Stimulated activated CD4-positive, alpha-beta T cell treated with anti-CD3 and anti-CD28 coated beads, Interleukin-15, amount 100 ng/mL, for 24 hours (primary cell): ENCODE measurements around the gene PXDN.

Source experiments
- DNase-seq: peaks from one replicate; pipeline ENCODE4 v3.0.0-alpha.2; 2020

Gene PXDN

DNA sequence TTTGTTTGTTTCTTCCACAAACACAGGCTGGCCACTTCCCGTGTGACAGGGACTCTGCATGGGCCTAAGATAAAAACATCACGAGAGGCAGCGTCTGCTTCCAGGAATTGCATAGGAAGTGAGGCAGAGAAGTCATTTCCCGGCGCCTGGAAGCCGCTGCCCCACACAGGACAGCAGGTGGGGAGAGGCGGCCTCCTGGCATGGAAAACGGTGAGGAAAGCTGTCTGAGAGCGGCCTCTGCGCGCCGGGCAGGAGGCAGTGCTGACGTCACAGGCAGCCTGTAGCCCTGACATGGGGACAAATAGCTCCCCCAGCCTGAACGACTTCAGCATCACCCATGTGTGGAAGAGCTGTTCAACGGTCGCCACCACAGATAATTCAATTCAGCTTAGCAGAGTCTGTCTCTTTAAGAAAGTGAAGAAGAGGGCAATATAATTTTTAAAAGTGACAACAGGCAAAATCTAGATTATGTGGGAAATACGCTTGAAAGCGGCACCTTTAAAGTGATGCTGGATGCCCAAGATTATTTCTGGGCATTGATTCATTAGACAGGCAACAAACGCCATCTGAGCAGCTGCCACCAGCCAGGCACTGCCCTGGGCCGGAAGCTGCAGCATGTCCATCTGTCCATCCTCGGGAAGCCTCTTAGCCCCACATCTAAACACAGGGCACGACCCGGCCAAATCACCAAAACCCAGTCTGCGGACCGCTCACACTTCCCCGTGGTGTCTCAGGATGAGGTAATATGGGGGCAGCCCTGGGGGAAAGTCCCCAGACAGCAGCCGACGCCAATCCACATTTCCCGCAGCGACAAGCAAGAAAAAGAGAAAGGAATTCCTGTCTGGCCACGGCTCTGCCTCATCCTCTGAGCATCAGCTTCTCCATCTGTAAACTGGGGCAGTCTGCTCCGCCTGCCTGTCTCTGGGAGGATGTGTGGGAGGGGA lies 138.9 kb downstream of the PXDN start:
- peak; percentile 14 for DNase-seq

DNA sequence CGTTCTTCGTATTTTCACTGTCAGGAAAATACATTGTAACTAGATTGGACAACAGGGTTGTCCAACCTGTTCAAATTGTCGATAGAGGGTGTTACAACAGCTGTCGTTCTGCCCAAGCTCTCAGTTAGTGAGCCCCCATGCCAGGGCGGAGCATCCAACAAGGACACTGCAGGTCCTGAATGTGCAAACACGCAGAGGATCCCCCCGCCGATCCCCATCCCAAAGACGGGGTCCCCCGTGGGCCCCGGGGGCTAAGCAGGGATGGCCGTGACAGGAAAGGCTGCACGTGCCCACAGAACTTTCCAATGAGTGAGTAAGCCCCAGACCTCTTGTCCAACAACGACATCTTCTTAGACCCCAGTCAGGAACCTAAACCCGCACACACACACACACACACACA lies 140.8 kb downstream of the PXDN start:
- DNase-seq, result no peak

DNA sequence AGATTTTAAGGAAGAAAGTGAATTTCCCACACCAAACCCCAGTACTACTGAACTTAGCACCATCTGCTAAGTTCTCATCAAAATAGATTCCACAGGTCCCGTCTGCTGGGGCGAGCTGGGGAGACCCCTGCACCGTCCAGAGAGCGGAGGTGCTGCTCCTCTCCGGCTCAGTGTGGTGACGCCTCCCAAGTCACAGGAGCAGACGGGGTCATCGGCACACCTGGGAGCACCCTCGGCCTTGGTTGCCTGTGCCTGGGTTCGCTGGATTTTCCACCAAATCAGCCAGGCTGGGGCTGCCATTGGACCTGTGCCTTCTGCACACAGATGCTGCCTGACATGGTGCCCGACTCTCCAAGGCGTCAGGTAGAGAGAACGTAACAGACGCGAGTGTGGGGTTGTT lies 141.3 kb downstream of the PXDN start:
- no peak for DNase-seq

DNA sequence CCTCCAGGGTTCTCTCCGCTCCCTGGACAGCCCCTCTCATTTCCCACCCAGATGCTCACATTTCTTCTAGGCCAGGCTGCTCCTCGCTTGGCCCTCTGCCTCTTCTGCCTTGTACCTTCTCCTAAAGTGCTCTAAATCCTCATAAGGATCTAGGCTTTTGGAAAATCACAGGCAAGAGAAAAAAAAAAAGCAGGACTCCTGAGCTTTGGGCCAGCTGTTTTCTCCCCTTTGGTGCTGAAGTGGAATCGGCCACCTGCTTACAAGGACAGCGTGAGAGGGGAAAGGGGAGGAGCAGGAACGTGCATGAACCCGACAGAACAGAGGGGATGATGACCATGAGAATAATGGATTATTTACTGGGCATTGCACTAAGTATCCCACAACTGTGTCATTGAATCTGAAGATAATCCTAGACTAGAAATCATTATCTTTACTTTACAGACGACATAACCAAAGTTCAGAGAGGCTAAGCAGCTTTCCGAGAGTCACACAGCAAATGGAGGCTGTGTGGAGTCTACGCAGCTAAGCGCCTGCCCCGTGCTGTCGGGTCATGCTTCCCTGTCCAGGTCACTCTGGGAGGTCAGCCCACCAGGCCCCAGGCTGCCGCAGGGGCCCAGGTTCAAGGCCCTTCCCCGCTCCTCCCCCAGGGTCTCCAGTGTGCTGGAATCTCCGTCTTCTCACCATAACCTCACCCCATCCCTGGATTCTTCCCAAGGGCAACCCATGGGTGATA lies 141.9 kb downstream of the PXDN start:
- DNase-seq, result no peak

DNA sequence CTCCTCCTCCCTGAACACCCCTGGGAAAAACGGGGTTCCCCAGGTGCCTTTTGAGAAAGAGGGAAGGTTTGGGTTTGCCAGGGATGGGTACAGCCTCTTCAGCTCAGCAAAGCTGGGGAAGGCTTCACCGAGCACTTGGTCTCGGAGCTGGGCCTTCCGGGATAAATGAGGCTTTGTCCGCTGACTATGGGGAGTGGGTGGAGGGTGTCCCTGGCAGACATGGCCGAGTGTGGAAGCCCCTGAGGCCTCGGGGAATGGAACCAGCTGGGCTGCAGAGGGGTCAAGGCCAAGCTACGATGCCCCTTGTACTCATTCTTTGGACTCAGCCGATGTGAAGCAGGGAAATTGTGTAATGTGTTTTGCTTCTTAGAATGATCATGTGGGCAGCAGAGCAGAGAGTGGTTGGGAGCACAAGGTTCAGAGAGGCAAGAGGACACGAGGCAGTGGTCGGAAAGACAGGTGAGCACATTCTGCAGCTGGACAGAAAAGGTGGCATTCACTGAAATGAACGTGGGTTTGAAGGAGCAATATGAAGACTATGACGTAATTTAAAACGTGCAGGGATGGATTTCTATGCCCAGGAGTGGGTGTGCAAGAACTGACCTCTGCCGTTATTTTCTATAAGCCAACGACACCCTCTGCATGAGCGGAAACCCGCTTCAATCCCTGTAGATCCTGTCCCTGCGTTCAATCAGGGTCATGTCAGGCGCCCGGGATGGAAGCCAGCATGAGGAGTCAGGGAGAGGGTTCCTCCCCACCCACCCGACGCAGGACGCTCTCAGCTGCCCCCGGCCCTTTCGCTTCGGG lies 142.6 kb downstream of the PXDN start:
- no peak for DNase-seq

DNA sequence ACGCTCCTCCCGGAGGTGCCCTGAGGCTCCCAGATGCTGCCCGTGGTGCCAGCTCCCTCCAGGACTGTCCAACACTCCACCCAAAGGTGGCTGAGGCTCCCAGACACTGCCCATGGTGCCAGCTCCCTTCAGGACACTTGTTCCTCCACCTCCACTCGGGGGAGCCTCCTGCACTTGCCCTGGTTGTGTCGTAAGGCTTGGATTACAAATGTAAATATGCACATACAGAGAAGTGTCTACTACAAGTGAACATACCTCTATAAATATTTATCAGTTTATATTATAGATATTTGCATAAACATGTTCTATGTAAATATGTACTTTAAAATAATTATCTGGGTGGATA lies 143.3 kb downstream of the PXDN start:
- DNase-seq, result no peak

DNA sequence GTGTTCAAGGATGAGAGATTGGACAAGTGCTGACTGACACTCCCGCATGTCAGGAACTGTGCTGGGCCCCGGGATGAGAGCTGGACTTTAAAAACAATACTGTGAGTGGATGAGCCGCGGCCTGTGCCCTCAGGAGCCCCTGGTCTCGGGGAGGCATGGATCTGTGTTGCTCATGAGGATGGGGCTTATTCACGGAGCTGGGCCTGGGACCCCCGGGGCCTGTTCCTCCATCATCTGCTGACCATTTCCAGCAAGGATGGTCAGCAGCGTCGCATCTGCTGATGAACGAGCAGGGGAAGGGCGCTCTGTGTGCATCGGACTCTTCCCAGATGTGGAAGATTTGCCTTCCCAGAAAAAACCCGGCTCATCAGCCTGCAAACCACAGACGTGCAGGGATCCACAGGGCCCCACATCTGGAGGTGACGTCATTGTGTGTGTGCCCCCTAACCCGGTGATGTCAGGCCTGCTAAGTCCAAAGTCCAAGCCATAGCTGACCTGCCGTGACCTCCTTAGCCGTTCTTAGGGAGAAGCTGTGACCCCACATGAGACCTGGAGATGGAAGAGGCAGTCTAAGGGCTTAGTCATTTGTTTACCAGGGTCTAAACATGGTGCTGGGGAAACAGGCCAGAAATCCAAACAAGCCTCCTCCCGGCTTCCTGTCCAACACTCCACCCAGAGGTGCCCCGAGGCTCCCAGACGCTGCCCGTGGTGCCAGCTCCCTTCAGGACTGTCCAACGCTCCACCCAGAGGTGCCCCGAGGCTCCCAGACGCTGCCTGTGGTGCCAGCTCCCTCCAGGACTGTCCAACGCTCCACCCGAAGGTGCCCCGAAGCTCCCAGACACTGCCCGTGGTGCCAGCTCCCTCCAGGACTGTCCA lies 143.9 kb downstream of the PXDN start:
- DNase-seq, result no peak

DNA sequence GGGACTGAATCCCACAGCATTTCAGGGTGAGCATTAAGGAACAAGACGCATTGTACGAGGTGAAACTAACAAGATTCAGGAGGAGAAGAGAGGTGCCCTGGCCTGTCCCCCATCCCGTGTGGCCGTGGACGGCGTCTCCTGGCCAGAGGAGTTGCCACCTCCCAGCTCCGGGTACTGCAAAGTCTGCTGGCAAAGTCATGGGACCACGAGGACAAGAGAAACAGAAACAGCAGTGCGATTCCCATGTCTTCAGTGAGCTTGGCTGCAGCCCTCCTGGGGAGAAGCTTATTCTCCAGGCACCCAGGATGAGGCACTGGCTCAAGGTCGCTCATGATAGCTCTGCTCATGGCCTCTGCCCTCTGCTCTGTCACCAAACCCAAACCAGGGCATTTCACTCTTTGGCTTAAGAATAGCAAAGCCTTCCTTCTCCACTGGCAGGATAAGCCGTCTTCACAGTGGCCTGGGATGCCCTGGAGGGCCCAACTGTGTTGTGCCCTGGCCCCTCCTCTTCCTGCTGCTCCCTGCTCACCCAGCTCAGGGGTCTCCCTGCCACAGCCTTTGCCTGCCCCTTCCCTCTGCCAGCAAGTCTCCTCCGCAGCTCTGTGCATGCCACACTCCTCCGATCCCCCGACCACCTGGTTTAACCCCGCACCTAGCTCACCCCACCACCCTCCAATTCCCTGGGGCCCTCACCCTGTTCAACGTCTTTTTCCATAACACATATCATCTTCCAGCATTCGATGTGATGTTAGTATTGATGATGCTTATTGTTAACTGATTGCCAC lies 144.8 kb downstream of the PXDN start:
- DNase-seq, result no peak

DNA sequence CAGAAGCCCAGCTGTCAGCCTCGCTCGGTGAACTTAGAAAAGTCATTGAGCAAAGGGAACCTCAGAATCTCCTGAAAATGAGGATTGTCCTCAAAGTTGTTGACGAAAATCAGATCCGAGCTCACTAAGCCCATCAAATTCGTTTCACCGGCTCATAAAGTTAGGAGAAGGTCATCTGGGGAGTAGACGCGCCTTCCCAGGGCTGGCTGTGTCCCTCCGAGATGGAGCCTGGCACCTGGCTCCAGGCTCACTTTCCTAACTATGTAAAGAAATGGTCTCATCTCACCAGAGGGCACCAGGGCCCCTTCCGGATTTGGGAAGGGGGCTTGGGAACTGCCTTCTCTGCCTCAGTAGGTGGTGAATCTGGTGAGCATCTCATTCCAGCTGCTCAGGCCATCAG lies 145.5 kb downstream of the PXDN start:
- DNase-seq, result no peak

DNA sequence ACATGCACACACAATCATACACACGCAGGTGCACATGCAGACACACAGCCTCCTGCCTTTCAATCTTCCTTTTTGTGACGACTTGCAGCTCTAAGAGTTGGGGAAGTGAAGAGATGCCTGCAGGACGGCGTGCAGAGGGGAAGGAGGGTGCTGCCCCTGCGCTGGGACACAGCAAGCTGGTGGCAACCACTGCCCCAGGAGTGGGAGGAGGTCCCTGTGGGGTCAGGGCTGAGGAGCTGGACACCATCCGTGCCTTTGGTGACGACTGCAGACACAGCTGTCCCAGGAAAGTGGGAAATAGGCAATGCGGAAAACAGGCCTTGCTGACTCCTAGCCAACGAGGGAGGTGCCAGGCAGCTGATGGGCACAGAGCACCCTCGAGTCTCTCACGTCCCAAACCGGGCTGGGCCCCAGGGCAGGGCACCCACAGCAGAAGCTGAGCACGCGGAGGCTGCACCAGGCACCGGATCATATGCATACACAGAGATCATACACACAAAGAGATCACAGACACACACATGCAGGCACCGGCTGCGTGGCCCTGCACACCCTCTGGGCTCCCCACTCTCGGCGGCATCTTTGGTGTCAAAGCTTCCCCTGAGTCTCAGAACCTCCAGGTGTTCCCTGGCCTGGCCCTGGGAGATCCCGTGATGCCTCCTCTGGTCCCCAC lies 146.1 kb downstream of the PXDN start:
- DNase-seq, result no peak

DNA sequence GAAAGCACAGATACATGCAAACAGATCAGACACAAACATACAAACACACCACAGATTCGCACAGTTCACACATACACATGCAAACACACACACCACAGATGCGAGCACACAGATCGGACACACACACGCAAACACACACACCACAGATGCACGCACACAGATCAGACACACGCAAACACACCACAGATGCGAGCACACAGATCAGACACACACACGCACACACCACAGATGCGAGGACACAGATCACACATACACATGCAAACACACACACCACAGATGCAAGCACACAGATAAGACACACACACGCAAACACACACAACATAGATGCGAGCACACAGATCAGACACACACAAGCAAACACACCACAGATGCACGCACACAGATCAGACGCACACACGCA lies 149.0 kb downstream of the PXDN start:
- DNase-seq, result no peak

DNA sequence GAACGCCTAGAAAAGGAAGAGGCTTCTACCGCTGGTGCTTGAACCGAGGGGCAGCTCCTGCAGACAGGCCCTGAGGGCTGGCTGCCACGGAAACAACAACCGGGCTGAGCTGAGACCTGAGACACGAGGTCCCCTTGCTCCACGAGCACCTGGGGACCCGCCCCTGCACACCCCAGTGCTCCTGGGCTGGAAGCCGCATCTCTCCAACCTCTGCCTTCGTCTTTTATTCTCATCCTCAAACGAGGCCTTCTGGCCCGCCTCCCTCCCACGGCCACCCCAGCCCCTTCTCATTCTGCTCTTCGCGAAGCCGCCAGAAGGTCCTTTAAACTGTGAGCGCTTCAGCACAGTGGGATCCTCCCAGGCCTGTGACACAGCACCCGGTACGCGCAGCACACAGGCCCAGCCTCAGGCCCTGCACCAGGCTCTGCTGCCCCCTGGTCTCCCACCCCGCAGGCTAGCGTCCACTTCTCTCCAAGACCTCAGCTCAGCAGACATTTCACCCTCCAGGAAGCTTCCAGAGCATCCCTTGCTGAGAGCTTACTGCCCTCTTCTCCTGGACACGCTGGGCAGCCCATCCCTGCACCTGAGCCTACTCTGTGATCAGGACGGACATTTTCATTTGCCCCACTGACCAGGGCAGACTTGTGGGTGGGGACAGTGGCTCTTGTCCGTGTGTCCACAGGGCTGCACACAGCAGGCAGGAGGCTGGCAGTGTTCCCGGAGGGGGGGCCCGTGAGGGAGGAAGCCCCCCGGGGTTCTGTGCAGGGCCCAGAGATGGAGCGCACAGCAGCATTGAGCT lies 149.7 kb downstream of the PXDN start:
- DNase-seq, result no peak

DNA sequence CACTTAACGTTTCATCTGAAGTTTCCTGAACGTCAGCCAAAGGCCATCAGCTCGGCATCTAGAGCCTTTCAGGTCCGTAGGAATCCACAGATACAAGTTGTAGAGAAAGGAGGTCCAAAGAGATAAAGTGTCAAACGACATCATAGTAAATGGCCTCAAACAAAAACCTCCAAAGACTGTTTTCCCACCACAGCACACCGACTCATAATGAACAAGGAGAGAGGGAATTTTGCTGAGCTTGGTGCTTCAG lies 150.3 kb downstream of the PXDN start:
- no peak for DNase-seq

DNA sequence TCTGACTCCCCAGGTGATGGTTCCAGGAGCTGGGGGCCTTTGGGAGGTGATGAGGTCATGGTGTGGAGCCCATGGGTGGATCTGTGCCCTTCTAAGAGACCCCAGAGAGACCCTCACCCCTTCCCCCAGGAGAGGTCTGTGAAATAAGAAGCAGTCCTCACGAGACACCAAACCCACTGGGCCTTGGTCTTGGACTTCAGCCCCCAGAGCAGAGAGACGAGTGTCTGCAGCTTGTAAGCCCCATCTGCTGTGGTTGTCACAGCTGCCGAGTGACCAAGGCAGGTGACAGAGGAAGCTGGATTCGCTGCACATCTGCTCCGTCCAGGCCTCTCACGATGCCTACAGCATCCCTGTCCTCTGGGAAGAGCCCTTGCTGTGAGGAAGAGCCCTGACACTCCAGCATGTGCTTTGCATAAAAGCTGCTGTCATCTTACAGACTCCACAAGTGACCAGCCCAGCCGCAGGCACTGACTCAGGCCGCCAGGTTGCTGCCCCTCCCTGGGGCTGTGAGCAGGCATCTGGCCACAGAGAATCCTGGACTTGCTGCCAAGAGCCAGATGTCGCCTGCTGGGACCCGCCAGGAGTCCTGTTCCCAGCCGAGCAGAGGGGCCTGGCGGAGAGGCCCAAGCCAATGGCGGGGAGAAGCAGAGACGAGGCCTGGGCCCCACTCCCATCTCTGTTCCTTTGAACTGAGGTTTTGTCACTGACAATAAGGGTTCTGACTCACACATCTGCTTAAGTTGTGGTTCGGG lies 150.8 kb downstream of the PXDN start:
- DNase-seq, result no peak

DNA sequence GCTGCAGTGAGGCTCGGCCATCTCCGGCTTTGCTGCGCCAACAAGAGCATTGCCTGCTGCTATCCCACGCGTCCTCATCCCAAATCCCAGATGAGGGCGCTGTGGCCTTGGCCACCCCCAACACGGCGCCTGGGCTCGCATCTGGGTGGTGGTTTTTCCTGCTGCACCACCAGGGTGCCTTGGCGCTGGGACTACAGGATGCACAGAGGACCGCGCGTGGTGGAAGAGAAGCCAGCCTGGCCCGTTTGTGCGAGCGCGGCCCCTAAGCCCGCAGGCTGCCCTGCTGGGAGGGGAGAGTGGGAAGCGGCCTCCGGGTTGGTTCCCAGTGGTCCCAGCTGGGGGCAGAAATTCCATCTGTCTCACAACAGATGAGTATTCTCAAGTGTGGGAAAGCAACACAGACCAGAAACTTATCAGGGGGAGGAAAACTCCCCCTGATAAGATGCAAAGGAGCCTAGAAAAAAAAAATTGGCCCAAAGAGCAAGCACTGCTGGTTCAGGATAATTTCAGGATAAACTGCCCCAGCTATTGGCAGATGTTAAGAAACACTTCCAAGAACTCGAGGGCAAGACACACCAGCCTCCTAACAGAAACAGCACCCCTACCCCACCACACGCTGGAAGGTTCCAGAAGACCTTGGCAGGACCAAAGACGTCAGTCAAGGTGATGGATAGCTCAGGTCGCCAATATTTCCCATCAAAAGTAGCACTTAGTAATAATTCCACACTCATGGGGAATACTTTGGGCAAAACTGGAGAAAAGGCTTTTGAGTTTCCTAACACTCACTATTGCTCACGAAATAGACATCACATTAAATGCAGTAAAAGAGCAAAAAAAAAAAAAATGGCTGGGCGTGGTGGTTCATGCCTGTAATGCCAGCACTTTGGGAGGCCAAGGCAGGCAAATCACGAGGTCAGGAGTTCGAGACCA lies 152.1 kb downstream of the PXDN start:
- no peak for DNase-seq

DNA sequence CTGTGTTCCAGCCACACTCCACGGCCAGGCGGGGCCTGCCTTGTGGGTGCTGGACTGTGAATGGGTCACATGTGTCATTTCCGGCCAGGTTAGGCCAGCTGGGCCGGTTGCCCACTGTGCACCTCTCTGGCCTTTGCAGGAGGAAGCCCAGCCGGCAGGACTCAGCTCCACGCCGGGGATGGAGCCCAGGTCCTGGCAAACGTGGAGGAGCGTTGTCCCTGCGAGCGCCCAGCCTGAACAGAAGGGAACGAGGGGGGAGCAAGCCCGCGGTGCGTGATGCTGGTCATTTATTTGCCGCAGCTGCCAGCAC lies 152.9 kb downstream of the PXDN start:
- no peak for DNase-seq

DNA sequence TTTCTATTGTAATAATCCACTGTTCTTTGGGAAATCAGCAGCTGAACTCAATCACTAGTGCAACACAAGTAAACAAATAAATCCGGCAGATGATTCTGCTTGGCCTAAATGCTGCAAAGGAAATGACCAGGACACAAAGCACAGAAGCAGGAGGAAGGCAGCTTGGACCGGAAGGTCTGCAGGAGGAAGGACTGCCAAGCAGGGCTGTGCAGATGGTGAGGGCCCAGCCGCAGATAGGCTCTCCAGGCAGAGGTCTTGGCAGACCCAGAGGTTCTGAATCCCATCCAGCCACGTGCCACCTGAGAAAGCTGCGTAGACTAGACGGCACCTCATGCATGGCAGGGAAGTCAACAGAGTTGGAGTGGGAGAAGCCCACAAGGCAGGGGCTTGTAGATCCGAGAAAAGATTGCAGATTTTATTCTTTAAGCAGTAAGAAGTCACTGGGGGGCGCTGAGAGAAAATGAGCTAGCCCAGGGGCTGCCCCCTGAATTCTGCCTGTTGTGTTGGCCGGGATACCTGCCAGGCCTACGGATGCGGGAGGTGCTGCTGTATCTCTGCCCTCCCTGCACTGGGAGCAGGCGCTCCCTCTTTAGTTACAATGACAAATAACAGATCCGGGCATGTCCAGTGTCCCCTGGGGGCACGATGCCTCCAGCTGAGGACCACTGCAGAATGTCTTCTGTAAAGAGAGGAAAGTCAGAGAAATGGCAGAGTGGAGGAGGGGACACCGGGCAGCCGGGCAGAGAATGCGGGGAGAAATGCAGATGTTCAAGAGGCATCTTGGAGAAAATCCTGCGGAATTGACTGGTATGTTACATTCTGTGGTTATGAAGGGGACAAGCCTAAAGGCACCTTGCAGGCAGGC lies 153.5 kb downstream of the PXDN start:
- DNase-seq, result no peak
